ENCODE data around the gene GPR107. TPM values are rescaled to one million over a fixed set of nuclear protein-coding genes. Genes with fewer than 3 reads are reported as not detected.
A peak's percentile ranks its signal among the peaks of the same experiment; 100 is the strongest.

GPR107 gene
- total RNA-seq, 1 experiment from 2014 or later = 33.2 TPM

DNA sequence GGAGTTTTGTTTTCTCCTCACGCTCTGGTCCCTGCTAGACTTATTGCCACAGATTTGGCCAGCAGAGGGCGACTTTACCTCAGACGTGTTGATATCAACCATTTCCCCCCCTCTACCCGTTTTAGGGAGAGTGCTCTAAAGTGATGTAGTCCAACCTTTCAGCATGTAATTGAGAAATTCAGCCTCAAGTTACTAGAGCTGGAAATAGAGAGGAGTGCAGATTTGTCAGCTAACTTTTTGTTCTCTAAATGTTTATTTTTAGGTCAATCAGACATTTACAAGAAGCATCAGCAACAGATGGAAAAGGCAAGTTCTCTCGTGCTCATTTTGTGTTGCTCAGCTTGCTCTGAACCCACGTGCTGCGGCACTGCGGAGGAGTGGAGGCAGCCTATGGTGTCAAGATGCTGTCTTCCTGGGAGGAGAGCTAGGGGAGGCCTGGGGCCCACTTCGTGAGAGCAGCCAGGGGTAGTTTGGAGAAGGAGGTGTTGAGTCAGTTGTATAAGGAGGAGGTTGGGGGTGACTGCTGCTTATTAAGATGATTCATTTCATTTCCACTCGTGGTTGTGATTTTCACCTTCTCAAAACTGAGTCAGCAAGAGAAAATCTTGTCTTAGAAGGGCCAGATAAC lies 53.6 kb downstream of the GPR107 start:
- Mint-ChIP-seq H3K36me3 (peaks cover 31% of the 10 kb centered on the region), H3K4me3 (no peak overlapping the region), H3K4me1 (peaks cover 7% of the 10 kb centered on the region), H3K27me3 (ENCODE audit: low read depth) (no peaks in the 10 kb centered on the region), H3K27ac (0 out of 2 replicates have a peak overlapping the region, but pooled peaks have one; percentile 12), H3K9me3 (no peaks in the 10 kb centered on the region)
- TF ChIP-seq NR2C2 (CRISPR knock-in tag; IDR thresholded peaks at IDR 0.05) = no peak
- TF ChIP-seq, protein P1, sequence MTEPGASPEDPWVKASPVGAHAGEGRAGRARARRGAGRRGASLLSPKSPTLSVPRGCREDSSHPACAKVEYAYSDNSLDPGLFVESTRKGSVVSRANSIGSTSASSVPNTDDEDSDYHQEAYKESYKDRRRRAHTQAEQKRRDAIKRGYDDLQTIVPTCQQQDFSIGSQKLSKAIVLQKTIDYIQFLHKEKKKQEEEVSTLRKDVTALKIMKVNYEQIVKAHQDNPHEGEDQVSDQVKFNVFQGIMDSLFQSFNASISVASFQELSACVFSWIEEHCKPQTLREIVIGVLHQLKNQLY (CRISPR knock-in tag; IDR thresholded peaks at IDR 0.05) = no peak
- TF ChIP-seq, protein P2, sequence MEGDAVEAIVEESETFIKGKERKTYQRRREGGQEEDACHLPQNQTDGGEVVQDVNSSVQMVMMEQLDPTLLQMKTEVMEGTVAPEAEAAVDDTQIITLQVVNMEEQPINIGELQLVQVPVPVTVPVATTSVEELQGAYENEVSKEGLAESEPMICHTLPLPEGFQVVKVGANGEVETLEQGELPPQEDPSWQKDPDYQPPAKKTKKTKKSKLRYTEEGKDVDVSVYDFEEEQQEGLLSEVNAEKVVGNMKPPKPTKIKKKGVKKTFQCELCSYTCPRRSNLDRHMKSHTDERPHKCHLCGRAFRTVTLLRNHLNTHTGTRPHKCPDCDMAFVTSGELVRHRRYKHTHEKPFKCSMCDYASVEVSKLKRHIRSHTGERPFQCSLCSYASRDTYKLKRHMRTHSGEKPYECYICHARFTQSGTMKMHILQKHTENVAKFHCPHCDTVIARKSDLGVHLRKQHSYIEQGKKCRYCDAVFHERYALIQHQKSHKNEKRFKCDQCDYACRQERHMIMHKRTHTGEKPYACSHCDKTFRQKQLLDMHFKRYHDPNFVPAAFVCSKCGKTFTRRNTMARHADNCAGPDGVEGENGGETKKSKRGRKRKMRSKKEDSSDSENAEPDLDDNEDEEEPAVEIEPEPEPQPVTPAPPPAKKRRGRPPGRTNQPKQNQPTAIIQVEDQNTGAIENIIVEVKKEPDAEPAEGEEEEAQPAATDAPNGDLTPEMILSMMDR (IDR thresholded peaks at IDR 0.05) = peak; percentile 49; the same call in 1 of the 2 replicates
- TF ChIP-seq, protein P3, sequence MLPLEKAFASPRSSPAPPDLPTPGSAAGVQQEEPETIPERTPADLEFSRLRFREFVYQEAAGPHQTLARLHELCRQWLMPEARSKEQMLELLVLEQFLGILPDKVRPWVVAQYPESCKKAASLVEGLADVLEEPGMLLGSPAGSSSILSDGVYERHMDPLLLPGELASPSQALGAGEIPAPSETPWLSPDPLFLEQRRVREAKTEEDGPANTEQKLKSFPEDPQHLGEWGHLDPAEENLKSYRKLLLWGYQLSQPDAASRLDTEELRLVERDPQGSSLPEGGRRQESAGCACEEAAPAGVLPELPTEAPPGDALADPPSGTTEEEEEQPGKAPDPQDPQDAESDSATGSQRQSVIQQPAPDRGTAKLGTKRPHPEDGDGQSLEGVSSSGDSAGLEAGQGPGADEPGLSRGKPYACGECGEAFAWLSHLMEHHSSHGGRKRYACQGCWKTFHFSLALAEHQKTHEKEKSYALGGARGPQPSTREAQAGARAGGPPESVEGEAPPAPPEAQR (CRISPR knock-in tag; IDR thresholded peaks at IDR 0.05) = no peak
- no peak for TF ChIP-seq JUN (CRISPR knock-in tag; IDR thresholded peaks at IDR 0.05)
- DNase-seq (ENCODE audit: low spot score) = peak; percentile 84
- ChIA-PET POLR2A (no interaction called here), CTCF (interaction anchor here (0.7 to 4.3 kb wide), 9 partner anchors 9 to 236 kb away, joined by 3 to 20 read pairs (median 3); no protein-coding TSS in a partner anchor)
- peak; percentile 74 for ATAC-seq

DNA sequence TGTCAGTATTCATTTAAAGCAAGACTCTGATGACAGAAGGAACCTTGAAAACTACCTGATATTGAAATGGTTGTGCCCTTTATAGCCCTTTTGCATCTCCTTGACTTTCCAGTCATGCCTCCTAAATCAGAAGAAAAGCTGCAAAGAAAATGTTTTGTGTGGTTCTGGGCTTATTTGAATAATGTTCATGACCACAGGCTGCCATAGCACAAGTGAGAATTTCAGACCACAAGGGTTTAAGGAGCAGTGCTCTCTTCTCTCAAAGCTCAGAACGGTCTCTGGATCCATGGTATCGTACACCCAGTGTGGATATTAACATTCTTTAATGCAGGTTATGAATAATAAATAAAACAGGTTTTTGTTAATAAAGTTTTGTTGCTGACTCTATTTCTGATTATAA lies 54.2 kb downstream of the GPR107 start:
- Mint-ChIP-seq H3K27ac (no peak overlapping the region), H3K9me3 (no peaks in the 10 kb centered on the region), H3K27me3 (ENCODE audit: low read depth) (no peaks in the 10 kb centered on the region), H3K4me1 (peaks cover 7% of the 10 kb centered on the region), H3K36me3 (peaks cover 31% of the 10 kb centered on the region), H3K4me3 (no peak overlapping the region)
- ATAC-seq (no peak), DNase-seq (ENCODE audit: low spot score) (no peak)
- no peak for TF ChIP-seq HMGA2 (CRISPR knock-in tag; IDR thresholded peaks at IDR 0.05)
- TF ChIP-seq, protein P4, sequence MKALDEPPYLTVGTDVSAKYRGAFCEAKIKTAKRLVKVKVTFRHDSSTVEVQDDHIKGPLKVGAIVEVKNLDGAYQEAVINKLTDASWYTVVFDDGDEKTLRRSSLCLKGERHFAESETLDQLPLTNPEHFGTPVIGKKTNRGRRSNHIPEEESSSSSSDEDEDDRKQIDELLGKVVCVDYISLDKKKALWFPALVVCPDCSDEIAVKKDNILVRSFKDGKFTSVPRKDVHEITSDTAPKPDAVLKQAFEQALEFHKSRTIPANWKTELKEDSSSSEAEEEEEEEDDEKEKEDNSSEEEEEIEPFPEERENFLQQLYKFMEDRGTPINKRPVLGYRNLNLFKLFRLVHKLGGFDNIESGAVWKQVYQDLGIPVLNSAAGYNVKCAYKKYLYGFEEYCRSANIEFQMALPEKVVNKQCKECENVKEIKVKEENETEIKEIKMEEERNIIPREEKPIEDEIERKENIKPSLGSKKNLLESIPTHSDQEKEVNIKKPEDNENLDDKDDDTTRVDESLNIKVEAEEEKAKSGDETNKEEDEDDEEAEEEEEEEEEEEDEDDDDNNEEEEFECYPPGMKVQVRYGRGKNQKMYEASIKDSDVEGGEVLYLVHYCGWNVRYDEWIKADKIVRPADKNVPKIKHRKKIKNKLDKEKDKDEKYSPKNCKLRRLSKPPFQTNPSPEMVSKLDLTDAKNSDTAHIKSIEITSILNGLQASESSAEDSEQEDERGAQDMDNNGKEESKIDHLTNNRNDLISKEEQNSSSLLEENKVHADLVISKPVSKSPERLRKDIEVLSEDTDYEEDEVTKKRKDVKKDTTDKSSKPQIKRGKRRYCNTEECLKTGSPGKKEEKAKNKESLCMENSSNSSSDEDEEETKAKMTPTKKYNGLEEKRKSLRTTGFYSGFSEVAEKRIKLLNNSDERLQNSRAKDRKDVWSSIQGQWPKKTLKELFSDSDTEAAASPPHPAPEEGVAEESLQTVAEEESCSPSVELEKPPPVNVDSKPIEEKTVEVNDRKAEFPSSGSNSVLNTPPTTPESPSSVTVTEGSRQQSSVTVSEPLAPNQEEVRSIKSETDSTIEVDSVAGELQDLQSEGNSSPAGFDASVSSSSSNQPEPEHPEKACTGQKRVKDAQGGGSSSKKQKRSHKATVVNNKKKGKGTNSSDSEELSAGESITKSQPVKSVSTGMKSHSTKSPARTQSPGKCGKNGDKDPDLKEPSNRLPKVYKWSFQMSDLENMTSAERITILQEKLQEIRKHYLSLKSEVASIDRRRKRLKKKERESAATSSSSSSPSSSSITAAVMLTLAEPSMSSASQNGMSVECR (CRISPR knock-in tag; IDR thresholded peaks at IDR 0.05; ENCODE audit: borderline replicate concordance) = no peak
- TF ChIP-seq, protein P5, sequence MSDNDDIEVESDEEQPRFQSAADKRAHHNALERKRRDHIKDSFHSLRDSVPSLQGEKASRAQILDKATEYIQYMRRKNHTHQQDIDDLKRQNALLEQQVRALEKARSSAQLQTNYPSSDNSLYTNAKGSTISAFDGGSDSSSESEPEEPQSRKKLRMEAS (CRISPR knock-in tag; IDR thresholded peaks at IDR 0.05) = no peak
- no peak for TF ChIP-seq GABPB1 (CRISPR knock-in tag; IDR thresholded peaks at IDR 0.05)
- TF ChIP-seq JAZF1 (CRISPR knock-in tag; IDR thresholded peaks at IDR 0.05) = no peak
- no peak for TF ChIP-seq FOXJ3 (CRISPR knock-in tag; IDR thresholded peaks at IDR 0.05; ENCODE audit: borderline replicate concordance)
- TF ChIP-seq CREB1 (CRISPR knock-in tag; IDR thresholded peaks at IDR 0.05) = no peak
- TF ChIP-seq, protein P6, sequence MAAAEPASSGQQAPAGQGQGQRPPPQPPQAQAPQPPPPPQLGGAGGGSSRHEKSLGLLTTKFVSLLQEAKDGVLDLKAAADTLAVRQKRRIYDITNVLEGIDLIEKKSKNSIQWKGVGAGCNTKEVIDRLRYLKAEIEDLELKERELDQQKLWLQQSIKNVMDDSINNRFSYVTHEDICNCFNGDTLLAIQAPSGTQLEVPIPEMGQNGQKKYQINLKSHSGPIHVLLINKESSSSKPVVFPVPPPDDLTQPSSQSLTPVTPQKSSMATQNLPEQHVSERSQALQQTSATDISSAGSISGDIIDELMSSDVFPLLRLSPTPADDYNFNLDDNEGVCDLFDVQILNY (CRISPR knock-in tag; IDR thresholded peaks at IDR 0.05) = no peak
- TF ChIP-seq ZNF396 (CRISPR knock-in tag; IDR thresholded peaks at IDR 0.05; ENCODE audit: borderline replicate concordance) = no peak
- POLR2A ChIA-PET = no interaction called here
- CTCF ChIA-PET = interaction anchor here (0.7 to 4.3 kb wide), 5 partner anchors 16 to 235 kb away, joined by 3 to 20 read pairs (median 3); no protein-coding TSS in a partner anchor

Data from WTC11 (cell line).